PC-9 (cell line): ENCODE data around the gene NSUN6. TPM values are rescaled to one million over a fixed set of nuclear protein-coding genes. Genes with fewer than 3 reads are reported as not detected.

Source experiments
- BruUV-seq: library from RNA; stranded (reverse); fragments of 400-500 nt; replicated peaks from 2 replicates; lab custom pipeline; 2021; lab: Mats Ljungman, UMichigan
- CTCF ChIA-PET: fragments of 300-600 bp; sonication (Branson Sonifier 250); formaldehyde crosslinking; loops from one replicate; lab custom pipeline; 2022; ENCODE audit warnings: antibody characterized with exemption; lab: Charles Lee
- POLR2A ChIA-PET: fragments of 300-600 bp; sonication (Branson Sonifier 250); formaldehyde crosslinking; loops from one replicate; lab custom pipeline; 2022; ENCODE audit warnings: antibody characterized with exemption; ENCODE audit not compliant: unreplicated experiment; lab: Charles Lee
- DNase-seq, 2 experiments: peaks; one replicate each; pipeline versions ENCODE4 v3.0.0 to v3.0.0-alpha.2; 2015 to 2022; ENCODE audit warnings: mixed read lengths in 1 of 2
- H2AFZ ChIP-seq: fragments of 200-600 bp; sonication (generic); 2 replicates; pipeline ENCODE4 v1.8.1; 2017; ENCODE audit warnings: antibody characterized with exemption
- H3F3A ChIP-seq: fragments of 200-600 bp; sonication (generic); 2 replicates; pipeline ENCODE4 v1.8.1; 2017; ENCODE audit warnings: antibody characterized with exemption, mild to moderate bottlenecking, low read depth; ENCODE audit not compliant: insufficient read depth
- H3K27ac ChIP-seq: fragments of 200-600 bp; sonication (generic); 2 replicates; pipeline ENCODE4 v1.6.1; 2016; ENCODE audit warnings: mixed run types
- H3K27me3 ChIP-seq: fragments of 200-600 bp; sonication (generic); 2 replicates; pipeline ENCODE4 v1.6.1; 2016; ENCODE audit warnings: low read depth, mixed run types; ENCODE audit not compliant: insufficient read depth
- H3K36me3 ChIP-seq: fragments of 200-600 bp; sonication (generic); 2 replicates; pipeline ENCODE4 v1.6.1; 2016; ENCODE audit warnings: low read depth, mixed run types
- H3K4me1 ChIP-seq: fragments of 200-600 bp; sonication (generic); replicated peaks from 2 replicates; pipeline ENCODE4 v1.6.1; 2016; ENCODE audit warnings: mixed run types; ENCODE audit not compliant: insufficient read depth
- H3K4me2 ChIP-seq: fragments of 200-600 bp; sonication (generic); 2 replicates; pipeline ENCODE4 v1.6.1; 2017; ENCODE audit warnings: mixed run types
- H3K4me3 ChIP-seq: fragments of 200-600 bp; sonication (generic); 2 replicates; pipeline ENCODE4 v1.6.1; 2016; ENCODE audit warnings: mixed run types
- H3K79me2 ChIP-seq: fragments of 200-600 bp; sonication (generic); 2 replicates; pipeline ENCODE4 v1.6.1; 2017; ENCODE audit warnings: low read depth, mixed run types
- H3K9me2 ChIP-seq: fragments of 200-600 bp; sonication (generic); 2 replicates; pipeline ENCODE4 v1.8.1; 2017; ENCODE audit warnings: mild to moderate bottlenecking; ENCODE audit not compliant: insufficient read depth
- H3K9me3 ChIP-seq: fragments of 200-600 bp; sonication (generic); 2 replicates; pipeline ENCODE4 v1.8.1; 2016; ENCODE audit warnings: low read depth; ENCODE audit not compliant: insufficient read depth
- H4K20me1 ChIP-seq: fragments of 200-600 bp; sonication (generic); 2 replicates; pipeline ENCODE4 v1.8.1; 2017; ENCODE audit not compliant: insufficient read depth
- EZH2 ChIP-seq: fragments of 200-600 bp; sonication (generic); IDR thresholded peaks from 2 replicates; pipeline ENCODE4 v1.8.0; 2017; ENCODE audit warnings: antibody characterized with exemption, low read depth
- intact Hi-C: fragments of 100-400 bp; cut with micrococcal nuclease; formaldehyde crosslinking; loops from one replicate; pipeline ENCODE4 v1.10.0; 2022; ENCODE audit not compliant: unreplicated experiment
- total RNA-seq: library from RNA; stranded (reverse); gene quantifications from 2 replicates; pipeline ENCODE4 v1.2.3, GENCODE V29; 2021
- TF ChIP-seq, protein P1 (sequence below): fragments of 200-600 bp; sonication (generic); conservative IDR thresholded peaks from 2 replicates; pipeline ENCODE4 v1.6.1; 2017; ENCODE audit warnings: mixed run types, antibody characterized with exemption, mild to moderate bottlenecking, moderate library complexity

NSUN6 gene
- total RNA-seq, 1 experiment from 2014 or later = 11.9 TPM

DNA sequence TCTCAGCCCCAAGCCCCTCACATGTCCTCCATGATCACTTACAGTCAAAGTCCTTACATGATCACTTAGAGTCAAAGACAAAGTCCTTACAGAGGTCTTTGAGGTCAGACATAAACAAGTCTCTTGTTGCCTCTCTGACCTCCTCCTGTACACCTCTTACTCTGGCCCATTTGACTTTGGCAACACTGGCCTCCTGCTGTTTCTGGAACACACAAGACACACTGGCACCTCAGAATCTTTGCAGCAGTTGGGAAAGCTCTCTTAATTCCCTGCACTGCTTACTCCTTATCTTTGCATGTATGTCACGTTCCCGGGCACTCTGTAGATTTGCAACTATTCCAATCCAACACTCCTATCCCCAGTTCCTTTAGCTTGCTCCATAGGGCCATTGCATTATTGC lies 102.3 kb downstream of the NSUN6 start:
- Histone ChIP-seq H3K27ac (no peak overlapping the region), H2AFZ (no peak overlapping the region), H3K9me3 (no peaks in the 10 kb centered on the region; the same call in 1 of the 2 replicates), H4K20me1 (no peaks in the 10 kb centered on the region), H3K4me3 (no peak overlapping the region), H3F3A (no peaks in the 10 kb centered on the region), H3K79me2 (no peaks in the 10 kb centered on the region), H3K4me2 (no peak overlapping the region), H3K9me2 (no peaks in the 10 kb centered on the region), H3K4me1 (no peaks in the 10 kb centered on the region), H3K27me3 (no peaks in the 10 kb centered on the region), H3K36me3 (no peaks in the 10 kb centered on the region)
- DNase-seq = no peak
- intact Hi-C loops = no loop called here
- TF ChIP-seq EZH2 = no peak
- TF ChIP-seq, protein P1, sequence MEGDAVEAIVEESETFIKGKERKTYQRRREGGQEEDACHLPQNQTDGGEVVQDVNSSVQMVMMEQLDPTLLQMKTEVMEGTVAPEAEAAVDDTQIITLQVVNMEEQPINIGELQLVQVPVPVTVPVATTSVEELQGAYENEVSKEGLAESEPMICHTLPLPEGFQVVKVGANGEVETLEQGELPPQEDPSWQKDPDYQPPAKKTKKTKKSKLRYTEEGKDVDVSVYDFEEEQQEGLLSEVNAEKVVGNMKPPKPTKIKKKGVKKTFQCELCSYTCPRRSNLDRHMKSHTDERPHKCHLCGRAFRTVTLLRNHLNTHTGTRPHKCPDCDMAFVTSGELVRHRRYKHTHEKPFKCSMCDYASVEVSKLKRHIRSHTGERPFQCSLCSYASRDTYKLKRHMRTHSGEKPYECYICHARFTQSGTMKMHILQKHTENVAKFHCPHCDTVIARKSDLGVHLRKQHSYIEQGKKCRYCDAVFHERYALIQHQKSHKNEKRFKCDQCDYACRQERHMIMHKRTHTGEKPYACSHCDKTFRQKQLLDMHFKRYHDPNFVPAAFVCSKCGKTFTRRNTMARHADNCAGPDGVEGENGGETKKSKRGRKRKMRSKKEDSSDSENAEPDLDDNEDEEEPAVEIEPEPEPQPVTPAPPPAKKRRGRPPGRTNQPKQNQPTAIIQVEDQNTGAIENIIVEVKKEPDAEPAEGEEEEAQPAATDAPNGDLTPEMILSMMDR = no peak
- ChIA-PET CTCF (no interaction called here), POLR2A (no interaction called here)
- no TSS peak for BruUV-seq

DNA sequence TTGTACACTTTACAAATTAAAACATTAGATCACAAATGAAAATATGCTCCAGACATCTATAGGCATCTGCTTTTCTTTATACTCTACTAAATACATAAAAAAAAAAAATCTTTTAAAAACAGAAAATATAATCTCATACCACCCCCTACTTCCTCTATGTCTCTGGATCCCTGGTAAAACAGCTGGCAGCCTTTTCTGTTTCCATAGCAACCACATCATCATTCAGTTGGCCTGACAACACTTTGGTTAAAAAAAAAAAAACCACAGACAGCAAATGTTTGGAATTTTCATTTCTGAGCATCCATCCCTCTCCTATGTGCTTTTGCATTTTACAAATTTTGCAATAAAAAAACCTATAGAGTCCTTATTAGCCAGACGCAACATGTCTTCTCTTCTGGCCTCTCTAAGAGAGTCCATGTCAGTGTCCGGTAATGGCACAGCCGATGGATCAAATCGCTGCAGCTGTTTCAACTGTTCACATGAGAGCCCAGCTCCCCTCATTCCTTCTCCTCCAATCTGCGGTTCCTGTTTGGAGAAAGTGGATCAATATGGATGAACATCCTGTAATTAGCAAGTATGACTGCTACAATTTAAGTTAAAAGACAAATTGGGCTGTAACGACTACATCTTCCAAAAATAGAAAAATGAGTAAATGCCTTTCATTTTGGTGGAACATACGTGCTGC lies 105.6 kb downstream of the NSUN6 start:
- intact Hi-C loops = no loop called here
- ChIA-PET POLR2A (no interaction called here), CTCF (no interaction called here)
- Histone ChIP-seq H2AFZ (no peak overlapping the region), H3K4me1 (no peaks in the 10 kb centered on the region), H4K20me1 (no peaks in the 10 kb centered on the region), H3K4me3 (no peak overlapping the region), H3K36me3 (no peaks in the 10 kb centered on the region), H3K4me2 (no peak overlapping the region), H3K79me2 (no peaks in the 10 kb centered on the region), H3K9me2 (no peaks in the 10 kb centered on the region), H3K9me3 (no peaks in the 10 kb centered on the region), H3K27me3 (no peaks in the 10 kb centered on the region), H3F3A (no peaks in the 10 kb centered on the region), H3K27ac (no peak overlapping the region)
- BruUV-seq = no TSS peak
- TF ChIP-seq, protein P1 = no peak
- TF ChIP-seq EZH2 = no peak
- no peak for DNase-seq

DNA sequence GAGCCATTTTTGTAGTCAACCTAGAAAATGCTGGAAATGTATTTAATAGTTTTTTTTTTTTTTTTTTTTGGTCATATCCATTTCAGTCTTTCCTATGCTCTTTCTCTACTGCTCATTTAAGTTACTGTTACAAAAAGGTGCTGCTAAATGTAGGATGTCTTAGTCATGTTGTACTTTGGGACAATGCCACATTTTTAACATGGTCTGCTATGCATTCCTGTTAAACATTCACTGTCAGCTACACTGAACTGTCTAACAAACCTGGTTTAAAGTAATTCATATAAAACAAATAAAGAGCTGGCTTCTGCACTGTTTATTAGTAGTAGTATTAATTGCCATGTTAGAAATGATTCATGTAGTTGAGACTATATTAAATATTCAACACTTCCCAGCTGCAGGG lies 108.6 kb downstream of the NSUN6 start:
- Histone ChIP-seq H3K4me3 (no peak overlapping the region), H3K79me2 (no peaks in the 10 kb centered on the region), H3K27me3 (no peaks in the 10 kb centered on the region), H3F3A (no peaks in the 10 kb centered on the region), H3K36me3 (no peaks in the 10 kb centered on the region), H3K4me2 (no peak overlapping the region), H2AFZ (no peak overlapping the region), H4K20me1 (no peaks in the 10 kb centered on the region), H3K4me1 (no peaks in the 10 kb centered on the region), H3K9me2 (no peaks in the 10 kb centered on the region), H3K9me3 (no peaks in the 10 kb centered on the region), H3K27ac (no peak overlapping the region)
- ChIA-PET POLR2A (no interaction called here), CTCF (no interaction called here)
- TF ChIP-seq EZH2 = no peak
- TF ChIP-seq, protein P1 = no peak
- no peak for DNase-seq
- intact Hi-C loops = no loop called here
- BruUV-seq = no TSS peak
